Measurements from ENCODE around the gene IL17C. TPM values are rescaled to one million over a fixed set of nuclear protein-coding genes. Genes with fewer than 3 reads are reported as not detected.

Gene IL17C
- total and polyA plus RNA-seq, 2 donors (not counting 3 experiments of a cell fraction or from before 2014, with no cell fraction given): 0.17 TPM; not detected in 1

GRCh38 chr16:88642881-88643643, 4.7 kb downstream of the IL17C start:
- Histone ChIP-seq H3K9ac (replicated peaks; ENCODE audit: extremely low read depth, insufficient read depth, low read length) (no peak overlapping the region), H3K79me2 (ENCODE audit: control insufficient read depth, insufficient read depth, low read length) (no peaks in the 10 kb centered on the region), H3K4me1 (ENCODE audit: control insufficient read depth, extremely low read depth, insufficient read depth, low read length) (no peaks in the 10 kb centered on the region), H4K20me1 (replicated peaks; ENCODE audit: control insufficient read depth, extremely low read depth, insufficient read depth, low read length) (no peaks in the 10 kb centered on the region), H3K9me1 (replicated peaks; ENCODE audit: control insufficient read depth, extremely low read depth, insufficient read depth, low read length) (no peaks in the 10 kb centered on the region), H2AFZ (ENCODE audit: low read depth, low read length) (no peak overlapping the region), H3K27ac (ENCODE audit: insufficient read depth, low read depth, low read length) (no peak overlapping the region), H3K36me3 (ENCODE audit: control insufficient read depth in 2 of 2, extremely low read depth in 1 of 2, insufficient read depth in 2 of 2, low read length in 2 of 2) (no peaks in the 10 kb centered on the region), H3K4me2 (ENCODE audit: insufficient read depth, low read length) (no peak overlapping the region), H3K4me3 (replicated peaks in 1 of 3; ENCODE audit: insufficient read depth in 1 of 3, low read depth in 1 of 3, low read length in 3 of 3) (no peak overlapping the region), H3K9me3 (replicated peaks; ENCODE audit: control insufficient read depth, insufficient read depth, low read length) (no peaks in the 10 kb centered on the region), H3K27me3 (ENCODE audit: control insufficient read depth in 2 of 2, insufficient read depth in 2 of 2, low read length in 2 of 2) (peaks cover 9 to 19% of the 10 kb centered on the region in 2 experiments)
- POLR2A ChIA-PET: no interaction called here
- no peak for DNase-seq (ENCODE audit: low read depth, low spot score)
- intact Hi-C loops (cut with micrococcal nuclease): no loop called here
- BruUV-seq (replicated peaks): no TSS peak
- no peak for TF ChIP-seq MYC (IDR thresholded peaks at IDR 0.05; ENCODE audit: low read depth, low read length)
- TF ChIP-seq FOS (IDR thresholded peaks at IDR 0.05; ENCODE audit: borderline replicate concordance, insufficient read depth, low read length): no peak
- TF ChIP-seq MAX (IDR thresholded peaks at IDR 0.05; ENCODE audit: insufficient read depth, insufficient read length): no peak
- no peak for TF ChIP-seq JUN (IDR thresholded peaks at IDR 0.05; ENCODE audit: borderline replicate concordance, insufficient read depth, insufficient read length, low read depth)
- CTCF ChIA-PET: no interaction called here
- dilution Hi-C loops (cut with MboI; ENCODE audit: extremely low pct_ligation_motif_present, low sequenced_read_pairs): no loop called here
- no peak for FAIRE-seq

GRCh38 chr16:88643644-88643932, 5.2 kb downstream of the IL17C start:
- H3K9ac ChIP-seq (replicated peaks; ENCODE audit: extremely low read depth, insufficient read depth, low read length): no peak overlapping the region
- no peaks in the 10 kb centered on the region for H4K20me1 ChIP-seq (replicated peaks; ENCODE audit: control insufficient read depth, extremely low read depth, insufficient read depth, low read length)
- BruUV-seq (replicated peaks): no TSS peak
- ChIA-PET CTCF (no interaction called here), POLR2A (no interaction called here)
- H3K27ac ChIP-seq (ENCODE audit: insufficient read depth, low read depth, low read length): no peak overlapping the region
- no peaks in the 10 kb centered on the region for H3K9me3 ChIP-seq (replicated peaks; ENCODE audit: control insufficient read depth, insufficient read depth, low read length)
- peaks cover 9 to 15% of the 10 kb centered on the region in 2 experiments for H3K27me3 ChIP-seq (ENCODE audit: control insufficient read depth in 2 of 2, insufficient read depth in 2 of 2, low read length in 2 of 2)
- H3K36me3 ChIP-seq (ENCODE audit: control insufficient read depth in 2 of 2, extremely low read depth in 1 of 2, insufficient read depth in 2 of 2, low read length in 2 of 2): no peaks in the 10 kb centered on the region
- no peak for DNase-seq (ENCODE audit: low read depth, low spot score)
- TF ChIP-seq CTCF (IDR thresholded peaks at IDR 0.05; ENCODE audit: extremely low read depth in 1 of 2, insufficient read depth in 1 of 2, low read depth in 1 of 2, low read length in 2 of 2) (no peak), EZH2 (IDR thresholded peaks at IDR 0.05; ENCODE audit: borderline replicate concordance, low read depth, low read length, severe bottlenecking) (no peak), POLR2AphosphoS5 (IDR thresholded peaks at IDR 0.05; ENCODE audit: insufficient read depth, low read depth, low read length) (no peak), JUN (IDR thresholded peaks at IDR 0.05; ENCODE audit: borderline replicate concordance, insufficient read depth, insufficient read length, low read depth) (no peak), FOS (IDR thresholded peaks at IDR 0.05; ENCODE audit: borderline replicate concordance, insufficient read depth, low read length) (no peak)
- no peaks in the 10 kb centered on the region for H3K79me2 ChIP-seq (ENCODE audit: control insufficient read depth, insufficient read depth, low read length)
- H3K4me2 ChIP-seq (ENCODE audit: insufficient read depth, low read length): no peak overlapping the region
- H3K9me1 ChIP-seq (replicated peaks; ENCODE audit: control insufficient read depth, extremely low read depth, insufficient read depth, low read length): no peaks in the 10 kb centered on the region
- no peak overlapping the region for H2AFZ ChIP-seq (ENCODE audit: low read depth, low read length)
- intact Hi-C loops (cut with micrococcal nuclease): no loop called here
- H3K4me3 ChIP-seq (replicated peaks in 1 of 3; ENCODE audit: insufficient read depth in 1 of 3, low read depth in 1 of 3, low read length in 3 of 3): no peak overlapping the region
- dilution Hi-C loops (cut with MboI; ENCODE audit: extremely low pct_ligation_motif_present, low sequenced_read_pairs): no loop called here
- no peak for FAIRE-seq
- no peaks in the 10 kb centered on the region for H3K4me1 ChIP-seq (ENCODE audit: control insufficient read depth, extremely low read depth, insufficient read depth, low read length)

Measured in endothelial cell of umbilical vein (primary cell).